ENCODE results near the gene CLDN9. TPM values are rescaled to one million over a fixed set of nuclear protein-coding genes. Genes with fewer than 3 reads are reported as not detected.

Gene CLDN9
- total and polyA plus RNA-seq, 4 donors = 0.05 to 0.32 (median 0.25) TPM

GRCh38 chr16:3045758-3046640 is 33.3 kb downstream of the CLDN9 start, which contains the start of gene MMP25:
MMP25 (plus strand) TSS chr16:3046561; CDS start chr16:3046918, 357 bp downstream.
- 3% methylated on average over 86 of the region's 86 CpGs for WGBS
- DNase-seq (ENCODE audit: low spot score) = no peak
- peak within 1 kb of the TSS in 1 of 3 donors; percentile 41 for H3K4me3 ChIP-seq (ENCODE audit: low read depth in 1 of 3, low read length in 3 of 3)
- H3K36me3 ChIP-seq (ENCODE audit: control insufficient read depth in 4 of 4, insufficient read depth in 3 of 4, low read depth in 1 of 4, low read length in 3 of 4) = no peaks in the 10 kb centered on the region
- H3K27me3 ChIP-seq (ENCODE audit: control insufficient read depth in 4 of 4, insufficient read depth in 4 of 4, low read length in 3 of 4) = peaks cover 0 to 6% (median 3%) of the 10 kb centered on the region in 4 donors
- H3K27ac ChIP-seq (ENCODE audit: low read depth in 1 of 2, low read length in 2 of 2) = no peak within 1 kb of the TSS
- H3K4me1 ChIP-seq (ENCODE audit: control insufficient read depth in 4 of 4, insufficient read depth in 4 of 4, low read length in 3 of 4) = peaks cover 0 to 14% (median 5%) of the 10 kb centered on the region in 4 donors
- no peak within 1 kb of the TSS for H3K9ac ChIP-seq (ENCODE audit: low read depth in 1 of 2, low read length in 2 of 2)
- TF ChIP-seq YY1 (IDR thresholded peaks at IDR 0.05) (no peak), TAF1 (conservative IDR thresholded peaks at IDR 0.05) (no peak), ATF3 (IDR thresholded peaks at IDR 0.05) (no peak), HNF4G (IDR thresholded peaks at IDR 0.05) (no peak), EGR1 (IDR thresholded peaks at IDR 0.05; ENCODE audit: low read depth in 2 of 2) (no peak), ZBTB33 (IDR thresholded peaks at IDR 0.05) (no peak), MAX (IDR thresholded peaks at IDR 0.05) (no peak), NR2F2 (IDR thresholded peaks at IDR 0.05) (no peak), FOXA1 (IDR thresholded peaks at IDR 0.05) (no peak), FOXA2 (IDR thresholded peaks at IDR 0.05) (no peak), GABPA (IDR thresholded peaks at IDR 0.05 in 1 of 2, conservative IDR thresholded peaks at IDR 0.05 in 1 of 2) (no peak), RAD21 (IDR thresholded peaks at IDR 0.05) (no peak), JUND (IDR thresholded peaks at IDR 0.05) (no peak), SP1 (IDR thresholded peaks at IDR 0.05) (no peak), HNF4A (conservative IDR thresholded peaks at IDR 0.05) (no peak), CTCF (IDR thresholded peaks at IDR 0.05; ENCODE audit: low read depth, low read length, missing input control) (no peak), REST (IDR thresholded peaks at IDR 0.05) (no peak), RXRA (IDR thresholded peaks at IDR 0.05) (no peak)
- H3K9me3 ChIP-seq (ENCODE audit: control insufficient read depth in 4 of 4, low read length in 3 of 4) = no peaks in the 10 kb centered on the region

Measured in liver (tissue), 9 donors.